Activated T-cell treated with anti-CD3 and anti-CD28 coated beads for 24 hours (primary cell): ENCODE data around the gene MTERF1.

Source experiments
- DNase-seq: peaks from one replicate; pipeline ENCODE4 v3.0.0-alpha.2; 2020; ENCODE audit warnings: low read depth

MTERF1 gene

GRCh38 chr7:91832493-91833045 lies 47.9 kb downstream of the MTERF1 start:
- no peak for DNase-seq

- no peak for DNase-seq
Observed at GRCh38 chr7:91827169-91827568, 53.3 kb downstream of the MTERF1 start.

- DNase-seq: no peak
Observed at GRCh38 chr7:91826377-91826776, 54.1 kb downstream of the MTERF1 start.

- no peak for DNase-seq
Observed at GRCh38 chr7:91824201-91824600, 56.3 kb downstream of the MTERF1 start.
